AG04450 (cell line): ENCODE measurements around the gene OSCP1. TPM values are rescaled to one million over a fixed set of nuclear protein-coding genes. Genes with fewer than 3 reads are reported as not detected.

Experiments
- CTCF ChIA-PET: fragments of 300-600, 350-600 bp; formaldehyde crosslinking; extraction: SDS; loops from one replicate; lab custom pipeline; 2022; ENCODE audit warnings: antibody characterized with exemption, inconsistent platforms; lab: Charles Lee
- POLR2A ChIA-PET: fragments of 350-600 bp; formaldehyde crosslinking; extraction: SDS; loops from one replicate; lab custom pipeline; 2021; ENCODE audit warnings: antibody characterized with exemption, inconsistent platforms; lab: Yijun Ruan, JAX
- DNase-seq: peaks from one replicate; pipeline ENCODE4 v3.0.0-alpha.2; 2011; ENCODE audit warnings: low read depth, low spot score
- H3K27ac ChIP-seq: one replicate; pipeline ENCODE4 v1.5.1; 2012; ENCODE audit warnings: low read depth, low read length, control low read depth
- H3K27me3 ChIP-seq: one replicate; pipeline ENCODE4 v1.6.0; 2012; ENCODE audit warnings: low read length; ENCODE audit not compliant: control insufficient read depth, insufficient read depth
- H3K4me3 ChIP-seq: 2 replicates; pipeline ENCODE4 v1.5.1; 2011; ENCODE audit warnings: mild to moderate bottlenecking, low read depth, low read length, control low read depth
- H3K9me3 ChIP-seq: 2 replicates; pipeline ENCODE4 v1.5.1; 2012; ENCODE audit warnings: low read length; ENCODE audit not compliant: control insufficient read depth, insufficient read depth
- CTCF ChIP-seq: IDR thresholded peaks from 2 replicates; pipeline ENCODE4 v1.5.1; 2011; ENCODE audit warnings: low read depth, low read length, control low read depth, inconsistent platforms
- polyA plus RNA-seq: library from polyadenylated mRNA; depleted of rRNA; stranded (reverse); fragments of >200 nt; gene quantifications from 2 replicates; pipeline ENCODE4 v1.2.3, GENCODE V29; 2011

OSCP1 gene
- polyA plus RNA-seq, 1 experiment = 7.9 TPM

GRCh38 chr1:36472656-36473055, 22.4 kb upstream of the OSCP1 start:
- no peak for DNase-seq
- CTCF ChIA-PET = no interaction called here
- POLR2A ChIA-PET = no interaction called here
- H3K27ac ChIP-seq = no peak overlapping the region
- H3K27me3 ChIP-seq = peaks cover 13% of the 10 kb centered on the region
- TF ChIP-seq CTCF = no peak
- H3K4me3 ChIP-seq = no peak overlapping the region
- H3K9me3 ChIP-seq = no peaks in the 10 kb centered on the region

GRCh38 chr1:36471830-36472641, 21.8 kb upstream of the OSCP1 start:
- DNase-seq = no peak
- POLR2A ChIA-PET = no interaction called here
- no peaks in the 10 kb centered on the region for H3K9me3 ChIP-seq
- H3K27me3 ChIP-seq = peaks cover 13% of the 10 kb centered on the region
- no peak overlapping the region for H3K4me3 ChIP-seq
- no peak overlapping the region for H3K27ac ChIP-seq
- CTCF ChIA-PET = no interaction called here
- TF ChIP-seq CTCF = no peak

- Histone ChIP-seq H3K27ac (no peak overlapping the region), H3K9me3 (no peaks in the 10 kb centered on the region; the same call in 1 of the 2 replicates), H3K27me3 (peaks cover 9% of the 10 kb centered on the region), H3K4me3 (no peak overlapping the region)
- no peak for TF ChIP-seq CTCF
- ChIA-PET POLR2A (no interaction called here), CTCF (no interaction called here)
- no peak for DNase-seq
Measured at GRCh38 chr1:36469163-36469562, 18.9 kb upstream of the OSCP1 start.

- DNase-seq = no peak
- H3K27me3 ChIP-seq = peaks cover 9% of the 10 kb centered on the region
- TF ChIP-seq CTCF = no peak
- no peak overlapping the region for H3K4me3 ChIP-seq
- H3K27ac ChIP-seq = no peak overlapping the region
- ChIA-PET POLR2A (interaction anchor here (0.5 to 0.6 kb wide), 2 partner anchors 268 to 272 kb away, joined by 3 to 7 read pairs; no protein-coding TSS in a partner anchor), CTCF (no interaction called here)
- H3K9me3 ChIP-seq = no peaks in the 10 kb centered on the region; the same call in 1 of the 2 replicates
Measured at GRCh38 chr1:36467700-36468455, 17.6 kb upstream of the OSCP1 start.

- no peak overlapping the region for H3K4me3 ChIP-seq
- DNase-seq = no peak
- TF ChIP-seq CTCF = no peak
- no peak overlapping the region for H3K27ac ChIP-seq
- ChIA-PET POLR2A (interaction anchor here (0.5 kb wide), 1 partner anchor 271 kb away, joined by 7 read pairs; no protein-coding TSS in a partner anchor), CTCF (no interaction called here)
- no peaks in the 10 kb centered on the region; the same call in 1 of the 2 replicates for H3K9me3 ChIP-seq
- peaks cover 3% of the 10 kb centered on the region for H3K27me3 ChIP-seq
Measured at GRCh38 chr1:36467027-36467410, 16.8 kb upstream of the OSCP1 start.
